HG03457 (cell line): ENCODE data around the gene PRTFDC1.
A peak's percentile ranks its signal among the peaks of the same experiment; 100 is the strongest.
"Not testable (repeated sequence)": the region's sequence is repeated elsewhere in the genome, so short reads cannot be mapped to it uniquely, and the experiment has no call there.

ENCODE experiments used
- ATAC-seq: cut with Tn5 transposase; IDR thresholded peaks from one replicate; pipeline ENCODE4 v1.9.1; 2021; ENCODE audit warnings: moderate number of reproducible peaks; ENCODE audit not compliant: unreplicated experiment

PRTFDC1 gene

GRCh38 chr10:24966962-24967481 is 14.6 kb upstream of the PRTFDC1 start:
- ATAC-seq = no peak

DNA sequence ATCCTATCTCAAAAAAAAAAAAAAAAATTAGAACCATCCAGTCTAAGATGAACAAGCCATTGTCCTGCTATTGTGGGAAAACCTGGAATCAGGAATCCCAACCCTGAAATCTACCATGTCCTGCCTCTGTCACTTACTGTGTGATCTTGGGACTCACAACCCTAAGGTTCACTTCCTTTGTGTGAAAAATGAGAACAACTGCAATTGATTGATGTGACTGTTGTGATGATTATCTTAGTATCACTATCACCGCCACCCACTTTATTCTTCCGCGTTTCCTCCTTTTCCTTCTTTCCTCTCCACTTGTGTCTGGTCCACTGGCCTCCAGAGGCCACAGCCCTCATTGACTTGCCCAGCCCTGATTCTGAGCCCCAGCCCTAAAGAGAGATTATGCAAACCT is 12.6 kb upstream of the PRTFDC1 start:
- no peak for ATAC-seq

GRCh38 chr10:24963521-24964041 is 11.2 kb upstream of the PRTFDC1 start:
- no peak for ATAC-seq

DNA sequence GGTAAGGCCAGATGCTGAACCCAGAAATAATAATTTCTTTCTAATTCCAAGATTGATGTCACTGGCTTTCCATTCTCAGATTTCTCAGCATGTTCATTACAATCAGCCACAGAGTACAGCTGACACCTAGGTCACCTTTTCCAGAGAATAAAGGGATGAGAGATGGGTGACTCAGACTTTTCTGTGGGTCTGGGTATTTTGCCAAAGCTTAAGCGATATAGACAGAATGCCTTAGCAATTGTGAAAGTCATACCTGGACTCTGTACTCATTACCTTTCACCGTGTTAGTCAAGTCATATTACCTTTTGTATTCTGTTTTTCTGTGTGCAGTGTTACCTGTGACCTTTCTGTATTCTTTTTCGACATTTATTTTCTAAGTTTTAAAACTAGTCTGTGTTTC is 10.6 kb upstream of the PRTFDC1 start:
- ATAC-seq = no peak

GRCh38 chr10:24961582-24961981 is 9.2 kb upstream of the PRTFDC1 start:
- ATAC-seq = no peak

DNA sequence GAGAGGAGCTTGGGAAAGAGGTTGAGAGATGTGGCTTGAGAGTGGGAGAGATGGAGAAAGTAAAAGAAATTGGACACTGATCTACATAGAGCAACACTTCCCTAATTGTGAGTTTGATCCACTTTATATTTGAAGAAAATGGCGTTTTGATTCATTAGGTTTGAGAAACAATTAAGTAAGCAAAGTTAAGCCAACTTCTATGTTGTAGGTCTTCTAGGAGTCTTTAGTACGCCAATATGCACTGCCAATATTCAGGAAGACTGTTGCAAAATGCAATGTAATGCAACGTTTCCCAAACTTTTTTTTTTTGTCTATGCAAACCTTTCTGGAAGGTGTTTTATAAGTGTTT is 7.0 kb upstream of the PRTFDC1 start:
- no peak for ATAC-seq

GRCh38 chr10:24958721-24959381 is 6.4 kb upstream of the PRTFDC1 start:
- no peak for ATAC-seq

- ATAC-seq = no peak
These were observed 5.8 kb upstream of the PRTFDC1 start for GRCh38 chr10:24958091-24958720.

- ATAC-seq = not testable (repeated sequence)
These were observed 5.2 kb upstream of the PRTFDC1 start for GRCh38 chr10:24957624-24958051.

DNA sequence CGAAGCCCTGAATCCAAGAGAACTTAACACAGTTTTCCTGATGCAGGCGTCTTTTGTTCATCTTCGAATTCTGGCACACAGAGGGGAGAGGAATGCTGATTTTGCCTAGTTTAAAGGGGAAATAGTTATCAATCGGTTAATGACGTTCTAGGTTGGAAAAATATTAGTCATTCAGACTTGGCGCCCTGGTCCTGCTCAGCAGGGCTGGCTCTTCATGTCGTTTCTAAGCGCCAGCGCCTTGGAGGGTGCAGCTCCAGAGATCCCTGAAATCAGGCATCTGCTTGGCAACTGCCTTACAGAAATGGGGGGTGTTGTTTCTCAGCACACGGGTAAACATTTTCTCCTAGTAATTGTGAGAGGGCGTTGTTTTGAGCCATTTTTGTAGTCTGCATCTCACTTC is 1.3 kb upstream of the PRTFDC1 start:
- ATAC-seq = no peak

DNA sequence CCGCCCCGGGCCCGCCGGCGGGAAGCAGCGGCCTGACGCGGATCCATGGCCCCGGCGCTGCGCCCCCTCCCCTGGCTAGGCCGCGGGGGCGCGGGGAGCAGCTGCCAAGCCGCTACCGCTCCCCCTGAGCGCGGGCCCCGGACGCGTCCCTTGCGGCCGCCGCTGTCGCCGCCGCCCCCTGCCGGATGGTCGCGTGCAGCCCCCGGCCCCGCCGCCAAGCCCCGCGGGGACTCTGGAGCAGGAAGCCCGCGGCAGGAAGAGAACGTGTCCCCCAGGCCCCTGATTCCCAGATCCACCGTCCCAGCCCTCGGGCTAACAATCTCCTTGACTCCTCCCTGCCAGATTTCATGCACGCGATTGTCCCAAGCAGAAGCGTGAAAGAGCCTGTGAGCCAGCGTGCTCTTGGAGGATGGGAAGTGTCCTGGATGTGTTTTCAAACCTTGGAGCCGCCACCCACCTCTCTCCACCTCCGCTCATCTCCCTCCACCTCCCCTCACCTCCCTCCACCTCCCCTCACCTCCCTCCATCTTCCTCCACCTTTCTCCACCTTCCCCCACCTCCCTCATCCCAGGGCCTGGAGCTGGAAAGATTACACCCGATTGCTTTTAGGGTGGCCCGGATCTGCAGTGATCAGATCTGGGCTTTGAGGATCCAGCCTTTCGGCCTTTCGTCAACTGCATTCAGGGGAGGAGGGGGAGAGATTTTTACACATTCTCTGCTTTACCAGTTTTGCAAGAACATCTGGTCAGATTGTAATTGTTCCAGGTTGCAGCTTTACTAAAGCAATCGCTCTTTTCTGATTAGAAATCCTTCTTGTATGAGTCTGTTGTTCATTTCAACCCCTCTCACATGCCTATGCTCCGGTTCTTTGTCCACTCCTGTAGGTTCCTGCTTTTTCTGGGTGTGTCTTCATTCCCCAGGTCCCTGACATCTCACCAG is 570 bp upstream of the PRTFDC1 start:
- peak; percentile 54 for ATAC-seq

GRCh38 chr10:24951201-24952142 is 934 bp downstream of the PRTFDC1 start:
- no peak for ATAC-seq

- no peak for ATAC-seq
These were observed 2.0 kb downstream of the PRTFDC1 start for GRCh38 chr10:24950439-24950838.

DNA sequence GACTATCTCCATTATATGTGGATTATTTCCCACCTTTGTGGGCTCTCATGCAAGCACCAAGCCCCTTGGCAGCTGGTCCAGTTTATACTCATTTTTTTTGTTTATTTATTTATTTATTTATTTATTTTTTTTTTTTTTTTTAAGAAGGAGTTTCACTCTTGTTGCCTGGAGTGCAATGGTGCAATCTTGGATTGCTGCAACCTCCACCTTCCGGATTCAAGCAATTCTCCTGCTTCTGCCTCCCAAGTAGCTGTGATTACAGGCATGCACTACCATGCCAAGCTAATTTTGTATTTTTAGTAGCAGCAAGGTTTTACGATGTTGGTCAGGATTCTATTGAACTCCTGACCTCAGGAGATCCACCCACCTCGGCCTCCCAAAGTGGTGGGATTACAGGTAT is 2.8 kb downstream of the PRTFDC1 start:
- ATAC-seq = no peak

GRCh38 chr10:24947304-24948097 is 4.9 kb downstream of the PRTFDC1 start:
- ATAC-seq = no peak

DNA sequence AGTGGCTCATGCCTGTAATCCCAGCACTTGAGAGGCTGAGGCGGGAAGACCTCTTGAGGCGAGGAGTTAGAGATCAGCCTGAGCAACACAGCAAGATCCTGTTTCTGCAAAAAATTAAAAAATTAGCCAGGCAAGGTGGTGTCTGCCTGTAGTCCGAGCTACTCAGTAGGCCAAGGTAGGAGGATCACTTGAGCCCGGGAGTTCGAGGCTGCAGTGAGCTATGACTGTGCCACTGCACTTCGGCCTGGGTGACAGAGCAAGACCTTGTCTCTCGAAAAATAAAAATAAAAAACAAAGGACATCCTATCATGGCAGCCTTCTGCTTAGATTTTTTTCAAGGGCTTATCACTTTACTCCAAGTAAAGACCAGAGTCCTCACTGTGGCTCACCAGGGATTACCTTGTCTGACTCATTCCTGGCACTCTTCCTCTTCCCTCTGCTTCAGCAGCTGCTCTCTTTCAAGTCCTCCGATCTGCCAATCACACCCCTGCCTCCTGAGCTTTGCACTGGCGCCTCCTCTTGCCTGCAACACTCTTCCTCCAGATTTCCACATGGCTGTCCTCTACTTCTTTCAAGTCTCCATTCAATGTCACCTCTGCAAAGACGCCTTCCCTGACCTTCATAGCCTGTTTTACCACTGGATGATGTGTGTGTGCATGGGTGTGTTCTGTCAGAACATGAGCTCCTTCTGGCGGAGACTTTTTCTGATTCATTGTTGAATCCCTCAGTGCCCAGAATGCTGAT is 7.7 kb downstream of the PRTFDC1 start:
- ATAC-seq = no peak

- ATAC-seq = no peak
These were observed 13.9 kb downstream of the PRTFDC1 start for GRCh38 chr10:24938525-24938924.

DNA sequence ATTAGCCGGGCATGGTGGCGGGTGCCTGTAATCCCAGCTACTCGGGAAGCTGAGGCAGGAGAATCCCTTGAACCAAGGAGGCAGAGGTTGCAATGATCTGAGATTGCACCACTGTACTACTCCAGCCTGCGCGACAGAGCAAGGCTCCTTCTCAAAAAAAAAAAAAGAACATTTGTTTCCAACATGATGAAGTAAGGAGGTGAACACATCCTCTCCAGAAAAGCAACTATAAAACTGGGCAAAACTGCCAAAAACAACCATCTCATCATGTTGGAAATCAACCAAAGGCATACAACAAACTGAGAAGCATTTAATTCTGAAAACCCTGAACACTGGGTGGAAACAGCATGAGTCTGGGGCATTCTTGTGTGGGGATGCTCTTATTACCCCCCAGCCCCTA is 14.3 kb downstream of the PRTFDC1 start:
- no peak for ATAC-seq
